Mucosa of descending colon (tissue), 3 donors: Measurements from ENCODE around the gene TAS2R30. TPM values are rescaled to one million over a fixed set of nuclear protein-coding genes. Genes with fewer than 3 reads are reported as not detected.

Experiments
- ATAC-seq: fragments of 200-7000 bp; cut with Tn5 transposase; one replicate; pipeline ENCODE4 v1.9.1; 2020; ENCODE audit warnings: mild to moderate bottlenecking, moderate library complexity
- DNase-seq, 3 donors: peaks; one replicate each; pipeline ENCODE4 v3.0.0-alpha.2; 2020
- H3K36me3 ChIP-seq: fragments of 200-600 bp; one replicate; pipeline ENCODE4 v1.8.0; 2021; ENCODE audit warnings: low read depth, mild to moderate bottlenecking
- H3K4me1 ChIP-seq: fragments of 200-600 bp; one replicate; pipeline ENCODE4 v1.8.0; 2021; ENCODE audit warnings: low read depth, mild to moderate bottlenecking
- H3K4me3 ChIP-seq: fragments of 200-600 bp; one replicate; pipeline ENCODE4 v1.8.0; 2021; ENCODE audit warnings: mild to moderate bottlenecking
- H3K9me3 ChIP-seq: fragments of 200-600 bp; one replicate; pipeline ENCODE4 v1.8.0; 2021; ENCODE audit warnings: mild to moderate bottlenecking
- CTCF ChIP-seq: fragments of 200-600 bp; IDR thresholded peaks from one replicate; pipeline ENCODE4 v1.8.0; 2022; ENCODE audit warnings: antibody characterized with exemption, mild to moderate bottlenecking
- intact Hi-C, 2 donors: fragments of 100-400 bp; cut with DNase I in 1 of 2; cut with micrococcal nuclease in 1 of 2; formaldehyde crosslinking; loops; one replicate each; pipeline versions ENCODE4 v1.11.0 to v1.11.1; 2022; cut with DNase I, micrococcal nuclease
- total RNA-seq, 3 donors: library from RNA; stranded (reverse); fragmentation: NEBNext Ultra II Directional in 2 of 3; extraction: Animal tissue kit (Norgen Biotek cat#: 25700) in 2 of 3; gene quantifications; one replicate each; pipeline versions ENCODE4 v1.2.1 to v1.2.4, GENCODE V29; 2021 to 2023
- donor health status: DM: no; HTN: no; CAD: no; lungs with moderate emphysema.
- donor health status: DM: no; HTN: no; CAD: no.
- donor health status: DM: no; HTN: yes; CAD: no.

TAS2R30 gene
- total RNA-seq, 3 donors from 2014 or later = 3.0 to 5.9 (median 3.5) TPM

- intact Hi-C loops = no loop called here
- ATAC-seq (no peak), DNase-seq (no peak)
- no peaks in the 10 kb centered on the region for H3K36me3 ChIP-seq
- no peak overlapping the region for H3K4me3 ChIP-seq
- TF ChIP-seq CTCF = no peak
- H3K9me3 ChIP-seq = no peaks in the 10 kb centered on the region
- H3K4me1 ChIP-seq = no peaks in the 10 kb centered on the region
Observed at GRCh38 chr12:11162502-11162901, 28.1 kb upstream of the TAS2R30 start.

- intact Hi-C loops = no loop called here
Observed at GRCh38 chr12:11158885-11159444, 24.5 kb upstream of the TAS2R30 start.

GRCh38 chr12:11154400-11154925 lies 20.0 kb upstream of the TAS2R30 start:
- no peak for ATAC-seq
- H3K4me3 ChIP-seq = no peak overlapping the region
- no peak for DNase-seq
- H3K4me1 ChIP-seq = no peaks in the 10 kb centered on the region
- TF ChIP-seq CTCF = no peak
- peaks cover 6% of the 10 kb centered on the region for H3K9me3 ChIP-seq
- no peaks in the 10 kb centered on the region for H3K36me3 ChIP-seq
- intact Hi-C loops = no loop called here

More at GRCh38 chr12:11158885-11159444, 24.5 kb upstream of the TAS2R30 start:
- no peak for DNase-seq
- ATAC-seq = no peak
- Histone ChIP-seq H3K4me3 (no peak overlapping the region), H3K36me3 (no peaks in the 10 kb centered on the region), H3K9me3 (peaks cover 6% of the 10 kb centered on the region), H3K4me1 (no peaks in the 10 kb centered on the region)
- no peak for TF ChIP-seq CTCF

- TF ChIP-seq CTCF = no peak
- Histone ChIP-seq H3K4me3 (no peak overlapping the region), H3K9me3 (peaks cover 6% of the 10 kb centered on the region), H3K36me3 (no peaks in the 10 kb centered on the region), H3K4me1 (no peaks in the 10 kb centered on the region)
- ATAC-seq (no peak), DNase-seq (no peak)
- intact Hi-C loops = no loop called here
Observed at GRCh38 chr12:11152725-11153124, 18.3 kb upstream of the TAS2R30 start.

- ATAC-seq (no peak), DNase-seq (no peak)
- peaks cover 6% of the 10 kb centered on the region for H3K9me3 ChIP-seq
- no peaks in the 10 kb centered on the region for H3K36me3 ChIP-seq
- H3K4me1 ChIP-seq = no peaks in the 10 kb centered on the region
- TF ChIP-seq CTCF = no peak
- intact Hi-C loops = no loop called here
- no peak overlapping the region for H3K4me3 ChIP-seq
Observed at GRCh38 chr12:11150832-11151231, 16.4 kb upstream of the TAS2R30 start.
